Epithelial cell of esophagus (primary cell): Measurements from ENCODE around the gene CEBPZOS.
"Not testable (repeated sequence)": the region's sequence is repeated elsewhere in the genome, so short reads cannot be mapped to it uniquely, and the experiment has no call there.

Experiments
- DNase-seq: peaks from one replicate; pipeline ENCODE4 v3.0.0; 2010; ENCODE audit warnings: low read depth
- H3K4me3 ChIP-seq: 2 replicates; pipeline ENCODE4 v1.5.1; 2011; ENCODE audit warnings: mild to moderate bottlenecking, low read length, control low read depth
- CTCF ChIP-seq: IDR thresholded peaks from 2 replicates; pipeline ENCODE4 v1.5.1; 2011; ENCODE audit warnings: low read depth, mild to moderate bottlenecking, low read length, control low read depth, inconsistent platforms; ENCODE audit not compliant: insufficient read depth; ENCODE audit errors: missing control alignments

Gene CEBPZOS

DNA sequence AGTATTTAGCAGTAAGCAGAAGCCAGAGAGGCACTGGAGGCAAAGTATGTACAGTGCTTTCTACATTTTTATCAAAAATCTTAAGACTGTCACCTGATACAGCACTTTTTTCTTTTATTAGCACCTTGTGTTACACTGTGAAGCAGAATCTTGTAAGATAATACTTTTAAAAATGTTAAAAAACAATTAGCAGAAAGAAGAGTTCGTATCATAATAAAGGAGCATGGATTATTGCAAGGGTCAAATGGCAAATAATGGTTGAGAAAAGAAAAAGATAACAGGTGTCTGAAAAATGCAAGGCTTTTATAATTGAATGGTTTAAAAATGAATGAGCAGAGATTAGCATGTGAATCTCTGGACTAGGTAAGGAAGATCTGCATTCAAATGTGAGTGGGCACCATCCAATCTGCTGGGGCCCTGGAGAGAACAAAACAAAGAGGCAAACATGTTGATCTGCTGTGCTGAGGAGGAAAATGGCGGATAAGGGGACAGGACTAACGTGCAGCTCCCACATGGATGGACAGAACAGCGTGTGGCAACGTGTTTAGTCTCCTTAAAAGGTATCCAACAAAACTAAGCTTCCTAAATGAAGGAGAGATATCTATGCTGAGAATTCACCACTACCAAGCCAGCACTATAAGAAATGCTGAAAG, 9.5 kb downstream of the CEBPZOS start:
- DNase-seq: no peak
- no peak overlapping the region for H3K4me3 ChIP-seq
- TF ChIP-seq CTCF: no peak

- DNase-seq, H3K4me3 ChIP-seq: not testable (repeated sequence)
Observed at GRCh38 chr2:37206760-37207159, 10.5 kb downstream of the CEBPZOS start.

GRCh38 chr2:37211212-37211611, 14.9 kb downstream of the CEBPZOS start:
- DNase-seq: no peak
- H3K4me3 ChIP-seq: no peak overlapping the region
- no peak for TF ChIP-seq CTCF

GRCh38 chr2:37211939-37212338, 15.6 kb downstream of the CEBPZOS start:
- no peak for TF ChIP-seq CTCF
- no peak overlapping the region for H3K4me3 ChIP-seq
- DNase-seq: no peak

GRCh38 chr2:37215250-37215649, 19.0 kb downstream of the CEBPZOS start:
- no peak overlapping the region for H3K4me3 ChIP-seq
- no peak for DNase-seq
- TF ChIP-seq CTCF: no peak

DNA sequence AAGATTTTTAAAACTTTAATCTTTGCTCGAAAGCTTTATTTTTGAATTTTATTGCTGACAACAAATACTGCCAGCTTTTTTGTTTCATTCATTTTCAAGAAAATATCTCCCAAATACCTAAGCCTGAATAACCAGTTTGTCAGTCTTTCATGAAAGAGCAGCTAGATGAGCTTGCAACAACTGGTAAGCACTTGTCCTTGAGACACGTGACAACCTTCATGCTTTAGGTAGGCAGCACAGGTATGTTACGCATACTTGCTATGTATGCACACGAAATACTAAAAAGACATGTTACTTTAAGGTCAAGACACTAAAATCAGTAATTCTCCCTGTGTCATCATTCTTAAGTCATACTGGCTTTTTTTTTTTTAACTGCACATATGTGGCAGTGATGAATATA, 22.8 kb downstream of the CEBPZOS start:
- TF ChIP-seq CTCF: no peak
- peak; percentile 94 for DNase-seq
- H3K4me3 ChIP-seq: peak overlapping the region; percentile 11

DNA sequence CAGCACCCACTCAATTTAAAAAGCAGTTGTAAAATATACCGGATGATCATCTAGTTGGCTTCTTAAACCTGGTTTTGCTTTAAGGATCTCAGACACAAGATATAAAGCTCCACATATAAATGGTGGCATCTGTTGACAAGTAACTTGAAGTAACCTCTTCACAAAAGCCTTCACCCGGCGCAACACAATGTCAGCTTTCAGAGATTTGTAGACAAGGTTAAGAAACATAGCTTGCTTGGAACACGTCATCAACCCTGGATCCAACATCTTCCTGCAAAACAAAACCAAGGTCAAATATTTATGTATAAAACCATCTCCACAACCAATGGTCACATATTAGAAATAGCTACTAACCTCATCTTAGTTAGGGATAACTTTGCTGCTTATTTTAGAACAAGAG, 26.8 kb downstream of the CEBPZOS start:
- H3K4me3 ChIP-seq: no peak overlapping the region
- no peak for TF ChIP-seq CTCF
- DNase-seq: no peak
